K562 (cell line): ENCODE measurements around the gene PRSS27. TPM values are rescaled to one million over a fixed set of nuclear protein-coding genes. Genes with fewer than 3 reads are reported as not detected.
A peak's percentile ranks its signal among the peaks of the same experiment; 100 is the strongest.

Source experiments
- BDP1 ChIP-seq: IDR thresholded peaks from 3 replicates; pipeline ENCODE4 v1.6.1; 2011; ENCODE audit not compliant: insufficient read length, insufficient read depth
- CHD7 ChIP-seq: fragments of 200-600 bp; sonication (generic); IDR thresholded peaks from one replicate; pipeline ENCODE4 v1.6.1; 2012; ENCODE audit warnings: mild to moderate bottlenecking, low read depth, low read length, inconsistent platforms
- ELK1 ChIP-seq: sonication (generic); formaldehyde crosslinking; IDR thresholded peaks from 2 replicates; pipeline ENCODE4 v1.8.1; 2022; ENCODE audit warnings: missing genetic modification reagents
- ETS2 ChIP-seq: IDR thresholded peaks from 2 replicates; pipeline ENCODE4 v1.6.1; 2016; ENCODE audit warnings: borderline replicate concordance, missing genetic modification characterization, mild to moderate bottlenecking, moderate library complexity, missing compliant biosample characterization; ENCODE audit not compliant: poor library complexity, severe bottlenecking
- EZH2 ChIP-seq: IDR thresholded peaks from 2 replicates; pipeline ENCODE4 v1.6.1; 2012; ENCODE audit warnings: low read depth, mild to moderate bottlenecking, inconsistent platforms, low read length, borderline replicate concordance
- IRF2 ChIP-seq: sonication (generic); formaldehyde crosslinking; IDR thresholded peaks from 2 replicates; pipeline ENCODE4 v1.8.1; 2022; ENCODE audit warnings: mild to moderate bottlenecking, missing genetic modification reagents
- NFE2 ChIP-seq: IDR thresholded peaks from 2 replicates; pipeline ENCODE4 v1.6.1; 2014; ENCODE audit warnings: antibody characterized with exemption, low read depth
- PHF8 ChIP-seq: fragments of 200-600 bp; sonication (generic); IDR thresholded peaks from 2 replicates; pipeline ENCODE4 v1.6.1; 2012; ENCODE audit warnings: mixed run types, mild to moderate bottlenecking, inconsistent platforms, low read length, moderate library complexity, borderline replicate concordance
- SFPQ ChIP-seq: fragments of 200-400 bp; formaldehyde crosslinking; IDR thresholded peaks from 2 replicates; pipeline ENCODE4 v1.6.1; 2017; ENCODE audit warnings: mild to moderate bottlenecking, low read depth, low read length, moderate library complexity
- TCF3 ChIP-seq: sonication (generic); formaldehyde crosslinking; IDR thresholded peaks from 2 replicates; pipeline ENCODE4 v1.4.0; 2020; ENCODE audit warnings: mild to moderate bottlenecking, missing genetic modification reagents
- ZNF121 ChIP-seq: sonication (generic); formaldehyde crosslinking; conservative IDR thresholded peaks from 2 replicates; pipeline ENCODE4 v1.8.0; 2022; ENCODE audit warnings: missing genetic modification reagents
- ZNF431 ChIP-seq: sonication (generic); formaldehyde crosslinking; IDR thresholded peaks from 2 replicates; pipeline ENCODE4 v1.8.0; 2022; ENCODE audit warnings: mild to moderate bottlenecking, missing genetic modification reagents
- polyA plus RNA-seq, 8 experiments: library from polyadenylated mRNA; depleted of rRNA in 4 of 8; stranded (reverse) in 5 of 8; unstranded in 3 of 8; fragments of >200 nt; fragmentation: Nextera tagmentation in 2 of 8; fragmentation: Illumina TruSeq in 1 of 8; extraction: Ambion mirVana in 2 of 8; extraction: Trizol in 1 of 8; gene quantifications; 2 replicates each; pipeline versions ENCODE4 v1.2.1 to v1.2.3, GENCODE V29; 2011 to 2014; ENCODE audit warnings: inconsistent platforms in 1 of 8, missing spikeins in 1 of 8
- total RNA-seq, 7 experiments: library from RNA; depleted of rRNA in 6 of 7; stranded (reverse); fragments of >200 nt in 6 of 7; fragmentation: Illumina TruSeq in 2 of 7; extraction: Trizol in 2 of 7; gene quantifications; 2 replicates each; pipeline versions ENCODE4 v1.2.1 to v1.2.3, GENCODE V29; 2011 to 2021; ENCODE audit warnings: low replicate concordance in 1 of 7

The PRSS27 gene
- total and polyA plus RNA-seq, 9 of the 15 experiments (the other 6 are each of a cell fraction or from before 2014, with no cell fraction given), result 0.09 to 0.20 (median 0.17) TPM; not detected in 5

- TF ChIP-seq ZNF121 (CRISPR knock-in tag) (no peak), NFE2 (no peak), EZH2 (no peak), CHD7 (no peak), ETS2 (tag) (no peak), PHF8 (peak; percentile 96), SFPQ (no peak), ZNF431 (0 out of 2 replicates have a peak, but pooled peaks have one; percentile 35), ELK1 (CRISPR knock-in tag) (no peak), TCF3 (CRISPR knock-in tag) (peak; percentile 42), IRF2 (CRISPR knock-in tag) (no peak), BDP1 (no peak)
These were observed 37.6 kb downstream of the PRSS27 start, which contains the start of gene KCTD5 (continued) for GRCh38 chr16:2682209-2683021.
